ENCODE data around the gene NTRK1. TPM values are rescaled to one million over a fixed set of nuclear protein-coding genes. Genes with fewer than 3 reads are reported as not detected.

Gene NTRK1
- polyA plus RNA-seq, 1 of the 3 experiments (the other 2 are of a cell fraction) = 0.97 TPM

DNA sequence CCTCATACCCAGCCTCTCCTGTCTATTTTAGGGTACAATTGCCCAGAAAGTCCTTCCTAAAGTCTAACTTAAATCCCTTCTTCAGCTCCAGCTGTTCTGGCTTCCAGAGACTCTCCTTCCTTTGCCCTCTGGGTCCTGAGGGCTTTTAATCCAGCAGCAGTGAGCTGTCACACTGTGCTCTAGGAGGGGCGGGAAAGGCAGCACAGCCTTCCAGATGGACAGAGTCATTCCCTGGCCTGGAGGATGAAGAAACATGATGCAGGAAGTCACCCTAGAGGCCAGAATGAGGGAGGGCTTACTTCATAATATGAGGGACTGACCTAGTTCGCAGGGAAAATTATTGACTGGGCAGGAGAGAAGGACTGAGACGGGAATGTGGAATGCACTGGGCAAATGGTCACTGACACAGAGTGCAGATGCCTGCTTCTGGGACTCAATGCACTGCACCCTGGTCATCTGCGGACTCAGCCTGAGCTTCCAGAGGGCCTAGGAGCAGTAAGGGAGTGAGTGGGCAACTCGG is 45.3 kb upstream of the NTRK1 start:
- CTCF ChIA-PET = interaction anchor here (0.7 to 5.5 kb wide), 8 partner anchors 10 to 156 kb away, joined by 3 to 27 read pairs (median 7); partner anchors contain the start of genes INSRR and NTRK1
- no peaks in the 10 kb centered on the region for H3K36me3 ChIP-seq (replicated peaks in 1 of 2; ENCODE audit: control insufficient read depth in 1 of 2, insufficient read depth in 2 of 2, low read length in 1 of 2)
- no peak overlapping the region for H3K4me3 ChIP-seq (ENCODE audit: low read depth in 2 of 2, low read length in 1 of 2)
- no peak overlapping the region for H3K9ac ChIP-seq
- WGBS (ENCODE audit: low lambda C conversion rate) = 53% methylated on average over 5 of the region's 5 CpGs
- no peaks in the 10 kb centered on the region for H3K79me2 ChIP-seq (ENCODE audit: insufficient read depth)
- POLR2A ChIA-PET = interaction anchor here (0.8 to 0.9 kb wide), 3 partner anchors 13 to 45 kb away, joined by 3 to 4 read pairs (median 3); no protein-coding TSS in a partner anchor
- TF ChIP-seq IRF3 (IDR thresholded peaks at IDR 0.05; ENCODE audit: low read depth, low read length) (no peak), CHD2 (IDR thresholded peaks at IDR 0.05; ENCODE audit: low read length, partially characterized antibody) (peak; percentile 12), RAD21 (IDR thresholded peaks at IDR 0.05; ENCODE audit: low read length) (0 out of 2 replicates have a peak, but pooled peaks have one; percentile 22), FOSL2 (IDR thresholded peaks at IDR 0.05; ENCODE audit: borderline replicate concordance, low read depth) (no peak), MXI1 (IDR thresholded peaks at IDR 0.05; ENCODE audit: low read depth, low read length) (peak; percentile 72; the same call in 1 of the 2 replicates), RCOR1 (IDR thresholded peaks at IDR 0.05; ENCODE audit: low read length) (peak; percentile 54; the same call in 1 of the 2 replicates), CTCF (IDR thresholded peaks at IDR 0.05) (peak; percentile 13; the same call in 1 of the 2 replicates), RXRA (IDR thresholded peaks at IDR 0.05; ENCODE audit: borderline replicate concordance, low read depth) (no peak), GABPA (IDR thresholded peaks at IDR 0.05; ENCODE audit: low read depth) (no peak), POLR2AphosphoS5 (IDR thresholded peaks at IDR 0.05; ENCODE audit: low read depth, low read length) (no peak), JUND (IDR thresholded peaks at IDR 0.05) (no peak), EZH2phosphoT487 (IDR thresholded peaks at IDR 0.05; ENCODE audit: borderline replicate concordance, low read depth) (no peak), FOXJ3 (CRISPR knock-in tag; IDR thresholded peaks at IDR 0.05) (0 out of 2 replicates have a peak, but pooled peaks have one; percentile 25), NFIC (IDR thresholded peaks at IDR 0.05; ENCODE audit: borderline replicate concordance) (no peak), ZBTB33 (IDR thresholded peaks at IDR 0.05; ENCODE audit: borderline replicate concordance, low read depth) (no peak), EP300 (IDR thresholded peaks at IDR 0.05; ENCODE audit: borderline replicate concordance in 1 of 2, low read depth in 1 of 2, low read length in 1 of 2) (peak in 1 of 2 experiments; percentile 63; a peak in 1 of 4 replicates), TEAD4 (IDR thresholded peaks at IDR 0.05; ENCODE audit: borderline replicate concordance, insufficient read depth) (no peak)
- TF ChIP-seq, protein P1, sequence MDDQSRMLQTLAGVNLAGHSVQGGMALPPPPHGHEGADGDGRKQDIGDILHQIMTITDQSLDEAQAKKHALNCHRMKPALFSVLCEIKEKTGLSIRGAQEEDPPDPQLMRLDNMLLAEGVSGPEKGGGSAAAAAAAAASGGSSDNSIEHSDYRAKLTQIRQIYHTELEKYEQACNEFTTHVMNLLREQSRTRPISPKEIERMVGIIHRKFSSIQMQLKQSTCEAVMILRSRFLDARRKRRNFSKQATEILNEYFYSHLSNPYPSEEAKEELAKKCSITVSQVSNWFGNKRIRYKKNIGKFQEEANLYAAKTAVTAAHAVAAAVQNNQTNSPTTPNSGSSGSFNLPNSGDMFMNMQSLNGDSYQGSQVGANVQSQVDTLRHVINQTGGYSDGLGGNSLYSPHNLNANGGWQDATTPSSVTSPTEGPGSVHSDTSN (IDR thresholded peaks at IDR 0.05) = no peak
- TF ChIP-seq, protein P2, sequence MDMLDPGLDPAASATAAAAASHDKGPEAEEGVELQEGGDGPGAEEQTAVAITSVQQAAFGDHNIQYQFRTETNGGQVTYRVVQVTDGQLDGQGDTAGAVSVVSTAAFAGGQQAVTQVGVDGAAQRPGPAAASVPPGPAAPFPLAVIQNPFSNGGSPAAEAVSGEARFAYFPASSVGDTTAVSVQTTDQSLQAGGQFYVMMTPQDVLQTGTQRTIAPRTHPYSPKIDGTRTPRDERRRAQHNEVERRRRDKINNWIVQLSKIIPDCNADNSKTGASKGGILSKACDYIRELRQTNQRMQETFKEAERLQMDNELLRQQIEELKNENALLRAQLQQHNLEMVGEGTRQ (IDR thresholded peaks at IDR 0.05; ENCODE audit: borderline replicate concordance, low read depth, low read length) = no peak
- no peaks in the 10 kb centered on the region for H3K9me2 ChIP-seq
- H4K20me1 ChIP-seq (ENCODE audit: insufficient read depth) = no peaks in the 10 kb centered on the region
- H3K9me3 ChIP-seq = no peaks in the 10 kb centered on the region
- peaks cover 15 to 26% of the 10 kb centered on the region in 2 experiments for H3K4me1 ChIP-seq (ENCODE audit: control insufficient read depth in 1 of 2, insufficient read depth in 2 of 2, low read depth in 1 of 2, low read length in 1 of 2)
- H3K4me2 ChIP-seq = peak overlapping the region; percentile 20; the same call in 1 of the 2 replicates
- no peak overlapping the region for H2AFZ ChIP-seq (ENCODE audit: low read depth)
- H3F3A ChIP-seq (replicated peaks; ENCODE audit: insufficient read depth) = no peaks in the 10 kb centered on the region
- peak overlapping the region in 1 of 2 experiments; percentile 61; a peak in 3 of 4 replicates for H3K27ac ChIP-seq (ENCODE audit: low read depth in 2 of 2, low read length in 1 of 2)
- H3K27me3 ChIP-seq (ENCODE audit: insufficient read depth) = no peaks in the 10 kb centered on the region
- DNase-seq = peak; percentile 85
